Uterus (tissue), 2 donors: ENCODE results near the gene ZIC4.

Experiments used
- CTCF ChIP-seq, 4 experiments: fragments of 200-600 bp in 2 of 4; fragments of 450-650 bp in 2 of 4; sonication (generic) in 2 of 4; IDR thresholded peaks; one replicate each; pipeline ENCODE4 v1.5.1; 2016 to 2019; ENCODE audit warnings: antibody characterized with exemption in 4 of 4, mild to moderate bottlenecking in 2 of 4, moderate library complexity in 1 of 4
- POLR2A ChIP-seq, 2 donors: fragments of 450-650 bp; IDR thresholded peaks; one replicate each; pipeline ENCODE4 v1.6.1; 2016; ENCODE audit warnings: antibody characterized with exemption in 2 of 2, mild to moderate bottlenecking in 1 of 2, moderate library complexity in 1 of 2

DNA sequence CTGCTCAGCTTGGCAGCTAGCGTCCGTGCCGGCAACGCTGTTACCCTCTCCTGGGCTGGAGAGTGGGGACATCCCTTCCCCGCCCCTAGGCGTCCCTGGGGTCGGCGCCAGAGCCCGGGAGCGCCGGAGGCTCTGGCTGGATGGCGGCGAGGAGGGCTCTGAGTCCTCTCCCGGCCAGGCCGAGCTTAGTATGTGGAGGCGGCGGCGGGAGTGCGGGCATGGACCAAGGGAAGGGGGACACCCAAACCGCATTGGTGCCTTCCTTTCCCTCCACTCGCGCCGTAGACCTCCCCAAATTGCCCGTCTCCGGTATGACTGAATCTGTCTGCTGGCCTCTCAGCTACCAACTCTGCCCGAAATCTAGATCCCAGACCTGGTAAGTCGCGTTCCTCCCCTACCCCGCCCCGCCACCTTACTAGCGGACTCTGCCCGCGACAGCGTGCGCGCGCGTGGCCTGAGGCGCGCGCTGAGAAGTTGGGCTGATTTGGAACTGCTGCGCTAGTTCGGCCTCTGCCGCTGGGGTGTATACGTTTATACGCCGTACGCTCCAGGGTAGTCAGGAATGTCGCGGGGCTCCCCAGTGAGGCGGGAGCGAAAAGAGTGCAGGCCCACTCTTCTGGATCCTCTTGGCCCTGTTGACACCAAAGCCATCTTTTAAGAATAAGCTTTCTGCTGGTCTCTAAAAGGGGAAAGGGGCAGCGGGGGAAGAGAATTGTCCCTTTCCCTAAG is 15.0 kb upstream of the ZIC4 start:
- TF ChIP-seq CTCF (IDR thresholded peaks at IDR 0.05) (no peak), POLR2A (IDR thresholded peaks at IDR 0.05) (no peak)
